Chondrocyte (in vitro differentiated cells): ENCODE data around the gene EXD3. TPM values are rescaled to one million over a fixed set of nuclear protein-coding genes. Genes with fewer than 3 reads are reported as not detected.

Experiments
- DNase-seq: peaks from one replicate; pipeline ENCODE4 v3.0.0; 2021; ENCODE audit warnings: mixed read lengths, low spot score
- H3K27ac Mint-ChIP-seq: one replicate; pipeline ENCODE4 v1.8.0; 2021; ENCODE audit warnings: mild to moderate bottlenecking, moderate library complexity, mixed read lengths; ENCODE audit not compliant: unreplicated experiment
- H3K27me3 Mint-ChIP-seq: 2 replicates; pipeline ENCODE4 v1.8.0; 2021; ENCODE audit warnings: low read depth, mixed read lengths
- H3K36me3 Mint-ChIP-seq: 2 replicates; pipeline ENCODE4 v1.8.0; 2021; ENCODE audit warnings: low read depth, mixed read lengths
- H3K4me1 Mint-ChIP-seq: 2 replicates; pipeline ENCODE4 v1.8.0; 2021; ENCODE audit warnings: low read depth, mild to moderate bottlenecking, mixed read lengths
- H3K4me3 Mint-ChIP-seq: one replicate; pipeline ENCODE4 v1.8.0; 2021; ENCODE audit warnings: mild to moderate bottlenecking, moderate library complexity, mixed read lengths; ENCODE audit not compliant: unreplicated experiment
- H3K9me3 Mint-ChIP-seq: 2 replicates; pipeline ENCODE4 v1.8.0; 2021; ENCODE audit warnings: low read depth, mixed read lengths
- CTCF ChIP-seq: fragments of 200-600 bp; sonication (generic); IDR thresholded peaks from 2 replicates; pipeline ENCODE4 v1.5.0; 2021; ENCODE audit warnings: antibody characterized with exemption, mild to moderate bottlenecking, moderate library complexity
- total RNA-seq: library from RNA; stranded (reverse); gene quantifications from 3 replicates; pipeline ENCODE4 v1.2.1, GENCODE V29; 2021

EXD3 gene
- total RNA-seq, 1 donor from 2014 or later, result 11.6 TPM

- TF ChIP-seq CTCF, result no peak
- DNase-seq, result peak; percentile 88
- no peaks in the 10 kb centered on the region for H3K9me3 Mint-ChIP-seq
- H3K27me3 Mint-ChIP-seq, result no peaks in the 10 kb centered on the region
- no peak overlapping the region for H3K27ac Mint-ChIP-seq
- H3K4me1 Mint-ChIP-seq, result peaks cover 3% of the 10 kb centered on the region
- H3K4me3 Mint-ChIP-seq, result no peak overlapping the region
- no peaks in the 10 kb centered on the region for H3K36me3 Mint-ChIP-seq
These were observed 112.5 kb downstream of the EXD3 start for GRCh38 chr9:137310189-137311052.

GRCh38 chr9:137309368-137310188 lies 113.4 kb downstream of the EXD3 start:
- Mint-ChIP-seq H3K27ac (no peak overlapping the region), H3K4me3 (no peak overlapping the region), H3K27me3 (no peaks in the 10 kb centered on the region), H3K4me1 (peaks cover 11% of the 10 kb centered on the region), H3K9me3 (no peaks in the 10 kb centered on the region), H3K36me3 (no peaks in the 10 kb centered on the region)
- peak; percentile 72 for DNase-seq
- TF ChIP-seq CTCF, result no peak

DNA sequence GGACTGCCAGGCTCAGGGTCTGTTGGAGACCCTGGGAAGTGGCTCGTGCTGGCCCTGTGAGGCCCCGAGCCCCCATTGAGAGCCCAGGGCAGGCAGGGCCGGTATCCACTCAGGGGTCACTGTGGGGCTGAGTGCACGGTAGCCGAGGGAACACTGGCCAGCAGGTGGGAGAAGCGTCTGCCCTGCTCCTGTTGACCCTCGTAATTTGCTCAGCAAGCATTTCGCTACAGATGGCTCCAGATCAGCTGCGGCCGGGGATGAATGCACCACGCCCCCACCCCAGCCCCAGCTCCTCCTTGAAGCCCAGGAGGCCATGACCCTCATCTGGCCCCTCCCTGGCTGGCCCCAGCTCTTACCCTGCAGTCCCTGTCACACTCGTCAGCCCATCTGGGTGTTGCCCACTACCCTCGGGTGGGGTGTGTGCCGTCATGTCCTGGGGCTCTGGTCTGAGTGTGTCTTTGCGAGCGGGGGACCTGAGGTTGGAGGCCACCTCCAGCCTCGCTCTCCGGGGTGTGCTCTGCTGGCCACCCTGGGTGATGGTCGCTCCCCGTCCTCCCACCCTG lies 114.8 kb downstream of the EXD3 start:
- Mint-ChIP-seq H3K36me3 (no peaks in the 10 kb centered on the region), H3K27ac (no peak overlapping the region), H3K4me3 (no peak overlapping the region), H3K27me3 (no peaks in the 10 kb centered on the region), H3K4me1 (peaks cover 13% of the 10 kb centered on the region), H3K9me3 (no peaks in the 10 kb centered on the region)
- peak; percentile 88 for DNase-seq
- no peak for TF ChIP-seq CTCF

DNA sequence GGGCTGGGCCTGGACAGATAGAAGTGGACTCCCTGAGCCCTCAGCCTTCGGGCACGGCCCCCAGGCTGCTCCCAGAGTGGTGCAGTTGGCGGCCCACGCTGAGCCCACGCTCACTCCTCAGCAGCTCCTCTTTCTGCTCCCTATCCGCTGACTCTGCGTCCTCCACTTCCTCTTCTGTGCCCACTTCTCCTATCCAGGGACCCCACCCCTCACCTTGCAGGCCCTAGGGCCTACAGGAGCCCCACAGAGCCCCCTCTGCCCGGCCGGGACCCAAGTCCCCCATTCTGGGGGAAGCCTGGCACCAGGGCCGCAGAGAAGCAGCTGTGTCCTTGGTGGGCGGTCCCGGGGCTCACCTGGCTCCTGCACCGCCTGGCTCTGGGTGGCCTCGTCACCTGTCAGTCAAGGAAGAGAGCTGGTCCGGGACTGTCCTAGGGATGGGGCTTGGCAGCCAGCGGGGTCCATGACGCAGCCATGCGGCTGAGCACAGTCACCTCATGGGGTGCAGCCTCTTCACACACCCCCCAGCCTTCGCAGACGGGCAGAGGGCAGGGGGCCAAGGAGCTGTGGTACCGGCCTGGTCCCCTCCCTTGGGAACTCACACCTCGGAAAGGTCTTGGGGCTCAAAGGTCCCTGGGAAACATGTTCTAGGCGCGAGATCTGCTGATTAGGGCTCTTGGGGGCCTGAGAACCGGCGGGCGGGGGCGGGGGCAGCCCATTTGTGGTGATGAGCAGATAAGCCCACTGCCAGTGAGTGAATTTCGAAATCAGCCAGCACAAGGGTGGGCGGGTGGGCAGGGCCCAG lies 115.5 kb downstream of the EXD3 start:
- peaks cover 13% of the 10 kb centered on the region for H3K4me1 Mint-ChIP-seq
- TF ChIP-seq CTCF, result no peak
- H3K4me3 Mint-ChIP-seq, result no peak overlapping the region
- H3K36me3 Mint-ChIP-seq, result no peaks in the 10 kb centered on the region
- DNase-seq, result peak; percentile 77
- no peaks in the 10 kb centered on the region for H3K27me3 Mint-ChIP-seq
- H3K27ac Mint-ChIP-seq, result no peak overlapping the region
- no peaks in the 10 kb centered on the region for H3K9me3 Mint-ChIP-seq
